ENCODE data around the gene POLRMT. TPM values are rescaled to one million over a fixed set of nuclear protein-coding genes. Genes with fewer than 3 reads are reported as not detected.

POLRMT gene
- total RNA-seq, 1 donor from 2014 or later = 45.3 TPM

GRCh38 chr19:639253-640160 is 6.2 kb upstream of the POLRMT start, which contains the start of gene FGF22:
Gene FGF22, plus strand, starts transcription at chr19:639879. Its CDS starts 47 bp downstream, at chr19:639926.
- Histone ChIP-seq H3K36me3 (ENCODE audit: insufficient read depth, low read length) (no peaks in the 10 kb centered on the region), H3K27ac (ENCODE audit: low read depth, low read length) (no peak within 1 kb of the TSS), H3K79me2 (ENCODE audit: insufficient read depth, low read length) (peaks cover 4% of the 10 kb centered on the region), H3K4me2 (ENCODE audit: low read length) (peak within 1 kb of the TSS; percentile 90), H4K20me1 (ENCODE audit: insufficient read depth, low read length) (peaks cover 3% of the 10 kb centered on the region), H3K27me3 (ENCODE audit: insufficient read depth, low read length) (no peaks in the 10 kb centered on the region), H3K9ac (ENCODE audit: low read length) (peak within 1 kb of the TSS; percentile 59), H2AFZ (ENCODE audit: low read depth, low read length) (peak within 1 kb of the TSS; percentile 72), H3K9me3 (ENCODE audit: insufficient read depth, low read depth, low read length) (no peaks in the 10 kb centered on the region), H3K4me3 (ENCODE audit: insufficient read depth, low read depth, low read length) (peak within 1 kb of the TSS; percentile 50), H3K4me1 (ENCODE audit: insufficient read depth, low read length) (peaks cover 8% of the 10 kb centered on the region)
- DNase-seq (ENCODE audit: low read depth) (peak; percentile 65), FAIRE-seq (no peak)
- peaks cover 2% of the 10 kb centered on the region for H3K4me1 Mint-ChIP-seq (ENCODE audit: low read depth, unreplicated experiment)
- H3K4me3 Mint-ChIP-seq (ENCODE audit: unreplicated experiment) = peak within 1 kb of the TSS; percentile 81
- peaks cover 8% of the 10 kb centered on the region for H3K27me3 Mint-ChIP-seq (ENCODE audit: low read depth, unreplicated experiment)
- TF ChIP-seq EZH2 (IDR thresholded peaks at IDR 0.05; ENCODE audit: insufficient read depth, low read length) (no peak), CTCF (IDR thresholded peaks at IDR 0.05; ENCODE audit: insufficient read depth, low read depth, low read length) (no peak)
- peak within 1 kb of the TSS; percentile 85 for H3K27ac Mint-ChIP-seq (ENCODE audit: unreplicated experiment)
- no peaks in the 10 kb centered on the region for H3K36me3 Mint-ChIP-seq (ENCODE audit: low read depth, unreplicated experiment)
- H3K9me3 Mint-ChIP-seq (ENCODE audit: unreplicated experiment) = no peaks in the 10 kb centered on the region

DNA sequence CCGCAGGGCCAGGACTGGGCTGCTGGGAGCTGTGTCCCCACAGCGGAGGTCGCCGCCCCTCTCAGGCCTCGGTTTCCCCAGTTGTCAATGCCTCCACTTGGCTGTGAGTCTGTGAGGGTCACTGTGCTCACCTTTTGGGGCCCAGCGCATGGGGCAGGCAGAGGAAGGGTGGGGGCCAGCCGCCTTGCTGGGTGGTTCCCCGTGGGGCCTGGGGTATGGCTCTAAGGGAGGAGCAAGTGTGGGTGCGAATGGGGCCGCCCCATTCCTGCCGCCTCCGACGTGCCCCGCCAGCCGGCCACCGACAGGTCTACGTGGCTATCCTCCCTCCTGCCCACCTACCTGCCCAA is 5.5 kb upstream of the POLRMT start:
- no peaks in the 10 kb centered on the region for H3K36me3 Mint-ChIP-seq (ENCODE audit: low read depth, unreplicated experiment)
- TF ChIP-seq CTCF (IDR thresholded peaks at IDR 0.05; ENCODE audit: insufficient read depth, low read depth, low read length) (no peak), EZH2 (IDR thresholded peaks at IDR 0.05; ENCODE audit: insufficient read depth, low read length) (no peak)
- Histone ChIP-seq H3K9ac (ENCODE audit: low read length) (peak overlapping the region; percentile 59), H3K4me3 (ENCODE audit: insufficient read depth, low read depth, low read length) (no peak overlapping the region), H3K4me2 (ENCODE audit: low read length) (peak overlapping the region; percentile 90), H3K27ac (ENCODE audit: low read depth, low read length) (no peak overlapping the region), H3K4me1 (ENCODE audit: insufficient read depth, low read length) (peaks cover 14% of the 10 kb centered on the region), H2AFZ (ENCODE audit: low read depth, low read length) (no peak overlapping the region), H3K27me3 (ENCODE audit: insufficient read depth, low read length) (no peaks in the 10 kb centered on the region), H3K9me3 (ENCODE audit: insufficient read depth, low read depth, low read length) (no peaks in the 10 kb centered on the region), H4K20me1 (ENCODE audit: insufficient read depth, low read length) (peaks cover 3% of the 10 kb centered on the region), H3K36me3 (ENCODE audit: insufficient read depth, low read length) (no peaks in the 10 kb centered on the region), H3K79me2 (ENCODE audit: insufficient read depth, low read length) (peaks cover 9% of the 10 kb centered on the region)
- FAIRE-seq (no peak), DNase-seq (ENCODE audit: low read depth) (no peak)
- no peaks in the 10 kb centered on the region for H3K9me3 Mint-ChIP-seq (ENCODE audit: unreplicated experiment)
- no peak overlapping the region for H3K27ac Mint-ChIP-seq (ENCODE audit: unreplicated experiment)
- peaks cover 2% of the 10 kb centered on the region for H3K4me1 Mint-ChIP-seq (ENCODE audit: low read depth, unreplicated experiment)
- peak overlapping the region; percentile 81 for H3K4me3 Mint-ChIP-seq (ENCODE audit: unreplicated experiment)
- peaks cover 8% of the 10 kb centered on the region for H3K27me3 Mint-ChIP-seq (ENCODE audit: low read depth, unreplicated experiment)

All from astrocyte (in vitro differentiated cells and primary cell).